HG03139 (cell line): ENCODE results near the gene MALRD1.

Experiments
- ATAC-seq: cut with Tn5 transposase; IDR thresholded peaks from one replicate; pipeline ENCODE4 v1.9.1; 2021; ENCODE audit not compliant: unreplicated experiment

MALRD1 gene

DNA sequence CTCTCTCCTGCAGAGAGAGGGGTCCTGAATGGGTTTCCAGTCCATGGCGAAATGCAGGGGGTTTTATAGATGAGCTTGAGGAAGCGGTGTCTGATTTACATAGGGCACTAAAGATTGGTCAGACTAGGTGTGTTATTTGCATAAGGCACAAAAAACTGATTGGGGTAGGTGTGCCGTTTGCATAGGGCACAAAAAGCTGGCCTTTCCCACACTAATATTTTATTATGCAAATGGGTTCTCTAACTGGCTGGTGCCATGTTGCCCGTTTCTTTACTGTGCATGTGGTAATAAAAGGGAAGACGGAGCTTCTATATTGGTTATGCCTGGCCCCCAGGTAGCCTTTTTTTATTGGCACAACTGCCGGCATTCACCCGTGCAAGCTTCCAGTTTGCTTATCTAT, 50.2 kb downstream of the MALRD1 start:
- no peak for ATAC-seq

DNA sequence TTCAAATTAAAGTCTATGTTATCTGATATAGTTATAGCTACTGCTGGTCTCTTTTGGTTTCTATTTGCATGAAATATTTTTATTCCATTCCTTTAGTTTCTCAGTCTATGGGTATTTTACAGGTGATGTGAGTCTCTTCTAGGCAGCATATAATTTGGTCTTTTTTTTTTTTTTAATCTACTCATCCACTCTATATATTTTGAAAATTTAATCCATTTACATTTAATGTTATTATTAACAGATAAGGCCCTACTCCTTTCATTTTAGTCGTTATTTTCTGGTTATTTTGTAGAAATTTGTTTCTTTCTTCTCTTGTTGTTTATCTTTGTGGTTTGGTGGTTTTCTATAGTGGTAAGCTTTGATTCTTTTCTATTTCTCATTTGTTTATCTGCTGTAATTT, 58.8 kb downstream of the MALRD1 start:
- ATAC-seq: no peak

DNA sequence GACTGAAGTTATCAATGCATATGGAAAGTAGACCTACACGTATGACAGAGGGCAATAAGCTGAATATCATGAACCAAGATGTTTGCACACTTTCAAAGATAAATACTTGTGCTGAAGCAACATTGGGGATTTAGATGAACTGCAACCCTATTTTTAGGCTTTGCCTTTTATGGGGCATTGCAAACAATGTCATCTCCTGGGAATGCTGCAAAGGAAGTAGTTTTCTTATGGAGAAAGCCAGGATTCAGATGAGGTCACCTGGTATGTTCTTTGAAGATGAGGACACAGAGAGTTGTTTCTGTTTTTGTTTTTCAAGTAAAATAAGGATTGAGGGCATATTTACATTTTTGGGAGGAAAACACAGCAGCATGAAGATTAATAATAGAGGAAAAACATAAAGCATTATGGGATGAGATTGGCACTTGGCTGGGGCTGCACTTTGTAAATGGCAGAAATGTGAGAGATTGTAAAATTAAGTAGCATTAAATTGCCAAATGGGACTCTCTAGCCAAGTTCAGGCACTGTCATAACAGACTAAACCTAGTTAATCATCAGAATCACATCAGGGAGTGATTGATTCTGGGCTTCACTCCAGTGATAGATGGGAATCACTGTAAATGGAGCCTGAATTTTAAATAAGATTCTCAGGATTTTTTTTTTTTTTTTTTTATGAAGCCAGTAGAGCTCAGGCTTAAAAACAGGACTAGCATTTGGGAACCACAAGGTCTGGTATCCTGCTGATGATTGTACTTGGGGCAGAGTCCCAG, 63.1 kb downstream of the MALRD1 start:
- ATAC-seq: no peak

DNA sequence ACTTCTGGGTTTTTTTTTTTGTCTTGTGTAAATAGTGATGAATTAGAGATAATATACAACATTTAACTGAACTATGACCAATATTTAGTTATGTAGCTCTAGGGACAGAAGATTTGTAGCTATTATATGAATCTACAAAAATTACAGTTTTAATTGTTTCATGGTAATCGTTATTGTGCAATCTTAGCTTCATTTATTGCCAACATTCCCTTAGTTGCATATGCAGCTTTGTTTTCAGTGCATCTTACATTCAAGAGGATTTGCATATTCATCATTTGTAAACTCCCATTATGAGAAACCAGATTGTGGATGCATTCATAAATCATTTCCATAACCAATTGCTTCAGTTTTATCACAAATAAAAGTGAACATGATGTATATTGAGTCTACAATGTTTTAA, 68.8 kb downstream of the MALRD1 start:
- no peak for ATAC-seq

DNA sequence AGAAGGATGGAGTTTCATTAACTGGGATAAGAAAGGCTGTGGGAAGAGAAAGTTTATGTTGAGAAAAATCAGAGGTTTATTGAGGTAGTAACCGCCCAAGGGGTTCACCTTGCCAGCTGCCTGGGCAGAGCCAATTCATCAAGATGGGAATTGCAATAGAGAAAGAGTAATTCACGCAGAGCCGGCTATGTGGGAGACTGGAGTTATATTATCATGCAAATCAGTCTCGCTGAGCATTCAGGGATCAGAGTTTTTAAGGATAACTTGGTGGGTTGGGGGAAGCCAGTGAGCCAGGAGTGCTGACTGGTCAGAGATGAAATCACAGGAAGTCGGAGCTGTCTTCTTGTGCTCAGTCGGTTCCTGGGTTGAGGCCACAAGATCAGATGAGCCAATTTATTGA, 70.6 kb downstream of the MALRD1 start:
- no peak for ATAC-seq

DNA sequence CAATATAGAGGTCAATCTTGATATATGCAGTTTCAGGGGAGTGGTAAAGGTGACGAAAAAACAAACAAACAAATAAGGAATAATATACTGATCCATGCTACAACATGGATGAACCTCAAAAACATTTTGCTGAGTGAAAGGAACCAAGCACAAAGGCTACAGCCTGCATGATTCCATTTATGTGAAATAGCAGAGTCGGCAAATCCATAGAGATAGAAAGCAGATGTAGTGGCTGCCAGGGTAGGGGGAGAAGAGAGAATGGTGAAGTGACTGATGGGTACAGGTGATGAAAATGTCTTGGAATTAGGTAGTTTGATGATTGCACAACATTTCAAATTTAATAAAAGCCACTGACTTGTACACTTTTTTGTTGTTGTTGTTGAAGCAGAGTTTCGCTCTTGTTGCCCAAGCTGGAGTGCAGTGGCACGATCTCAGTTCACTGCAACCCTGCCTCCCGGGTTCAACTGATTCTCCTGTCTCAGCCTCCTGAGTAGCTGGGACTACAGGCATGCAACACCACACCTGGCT, 71.8 kb downstream of the MALRD1 start:
- no peak for ATAC-seq

DNA sequence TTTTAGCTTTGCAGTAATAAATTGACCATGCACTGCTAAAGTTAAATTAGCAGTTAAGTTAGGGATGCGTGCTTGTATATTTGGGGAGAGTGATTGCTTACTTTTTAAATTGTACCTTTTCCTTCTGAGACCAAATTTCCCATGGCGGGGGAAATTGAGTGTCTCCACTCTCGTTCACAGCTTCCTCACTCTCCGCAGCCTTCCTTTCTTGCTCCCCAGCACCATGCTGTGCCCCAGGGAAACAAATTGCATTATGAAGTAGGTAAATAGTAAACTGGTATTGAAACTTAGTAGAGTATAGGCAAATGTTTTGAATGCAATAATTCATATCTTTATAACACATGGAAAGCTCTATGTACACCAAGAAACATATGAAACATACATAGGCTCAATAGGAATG, 85.4 kb downstream of the MALRD1 start:
- ATAC-seq: no peak

DNA sequence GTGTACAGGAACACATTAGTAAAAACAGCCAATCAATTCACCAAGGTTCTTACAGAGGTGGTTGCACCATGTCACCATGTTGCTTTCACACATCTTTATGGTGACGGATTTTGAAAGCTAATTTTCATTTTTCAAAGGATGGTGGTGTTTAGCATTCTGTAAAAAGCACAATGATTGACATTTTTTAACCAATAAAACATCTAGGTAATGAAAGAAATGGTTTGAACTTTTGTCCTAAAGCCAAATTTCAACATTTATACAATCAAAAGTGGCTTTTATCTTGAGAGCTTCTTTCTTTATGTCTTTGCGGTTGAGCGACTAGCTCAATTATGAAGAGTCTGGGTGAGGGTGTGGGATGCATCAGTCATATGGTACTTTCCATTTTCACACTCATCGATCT, 94.4 kb downstream of the MALRD1 start:
- ATAC-seq: no peak

DNA sequence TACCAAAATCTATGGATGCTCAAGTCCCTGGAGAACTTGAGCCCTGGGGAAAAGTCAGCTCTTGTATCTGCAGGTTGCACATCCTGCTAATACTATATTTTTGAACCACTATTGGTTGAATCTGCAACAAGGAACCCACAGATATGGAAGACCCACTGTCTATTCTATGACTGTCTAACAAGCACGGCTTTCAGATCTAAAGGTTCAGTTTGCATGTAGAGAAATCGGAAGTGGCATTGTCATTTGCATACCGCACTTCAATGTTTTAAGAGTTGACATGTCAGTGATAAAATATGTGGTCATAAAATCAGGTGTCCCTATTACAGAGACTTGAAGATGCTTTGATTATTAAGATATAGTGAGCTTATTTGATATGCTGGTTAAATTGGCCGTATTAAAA, 95.6 kb downstream of the MALRD1 start:
- no peak for ATAC-seq

DNA sequence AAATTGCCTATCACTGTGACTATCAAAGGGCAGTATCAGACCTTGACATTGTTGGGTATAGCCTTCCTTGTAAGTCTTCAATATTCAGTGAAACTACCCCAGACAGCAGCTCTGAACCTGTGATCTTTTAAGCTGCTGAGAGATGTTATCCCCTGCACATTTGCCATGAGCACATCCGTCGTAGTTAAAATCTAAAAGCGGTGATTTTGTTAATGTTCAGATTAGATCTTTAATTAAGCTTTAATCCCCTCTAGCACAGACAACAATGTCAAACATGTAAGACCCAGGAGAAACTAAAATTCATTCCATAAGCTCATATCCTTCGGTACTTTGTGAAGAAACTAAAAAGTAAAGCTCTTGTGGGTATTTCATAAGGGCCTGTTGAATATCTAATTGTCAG, 105.8 kb downstream of the MALRD1 start:
- ATAC-seq: no peak

DNA sequence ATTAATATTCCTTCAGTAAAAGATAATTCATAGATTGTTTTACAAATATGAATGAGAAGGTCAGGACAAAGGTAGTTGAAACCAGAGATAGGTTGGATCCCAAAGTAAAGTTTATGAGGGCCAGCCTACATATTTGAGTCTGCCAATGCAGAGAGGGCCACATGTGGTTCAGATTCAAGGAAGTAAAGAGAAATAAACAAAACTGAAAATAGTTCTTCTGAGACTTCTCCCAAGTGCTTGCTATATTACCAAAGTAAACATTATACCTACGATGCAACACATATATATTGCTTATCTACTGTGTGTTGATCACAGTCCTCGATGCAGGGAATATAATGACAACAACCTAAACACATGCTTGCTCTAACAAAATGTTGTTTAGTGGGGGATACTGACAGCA, 109.8 kb downstream of the MALRD1 start:
- no peak for ATAC-seq

DNA sequence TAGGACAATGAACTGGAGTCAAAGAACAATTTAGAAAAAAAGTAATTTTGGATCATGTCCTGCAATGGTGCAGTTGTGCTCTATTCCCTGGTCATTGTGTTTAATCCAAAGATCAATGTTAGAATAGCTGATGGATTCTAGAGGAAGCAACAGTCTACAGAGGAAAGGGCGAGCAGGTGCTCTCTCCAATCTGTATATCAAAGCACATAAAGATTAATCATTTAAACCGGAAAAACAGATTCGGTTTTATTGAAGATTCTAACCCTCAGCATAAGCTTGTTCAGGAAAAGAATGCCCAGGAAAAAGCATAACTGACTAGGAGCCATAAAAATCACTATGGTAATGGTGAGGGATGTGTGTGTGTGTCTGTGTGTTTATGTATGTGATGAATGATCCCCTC, 110.3 kb downstream of the MALRD1 start:
- ATAC-seq: no peak

DNA sequence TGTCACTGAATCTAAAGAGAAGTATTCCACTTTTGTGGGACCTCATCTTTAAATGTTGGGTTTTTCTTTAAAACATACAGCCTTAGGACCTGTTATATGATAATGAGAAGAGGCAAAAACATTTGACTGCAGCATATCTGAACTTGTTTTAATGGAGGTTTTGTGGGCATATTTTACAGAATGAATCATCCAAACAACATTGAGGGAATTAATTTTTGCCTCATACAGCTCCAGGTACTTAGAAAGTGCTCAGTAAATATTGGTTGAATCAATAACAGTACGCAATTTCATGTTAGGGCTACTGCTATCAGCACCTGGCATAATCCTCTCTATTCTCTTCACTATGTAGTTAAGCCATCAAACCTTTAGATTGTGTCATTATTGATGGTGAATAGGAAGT, 115.9 kb downstream of the MALRD1 start:
- no peak for ATAC-seq

DNA sequence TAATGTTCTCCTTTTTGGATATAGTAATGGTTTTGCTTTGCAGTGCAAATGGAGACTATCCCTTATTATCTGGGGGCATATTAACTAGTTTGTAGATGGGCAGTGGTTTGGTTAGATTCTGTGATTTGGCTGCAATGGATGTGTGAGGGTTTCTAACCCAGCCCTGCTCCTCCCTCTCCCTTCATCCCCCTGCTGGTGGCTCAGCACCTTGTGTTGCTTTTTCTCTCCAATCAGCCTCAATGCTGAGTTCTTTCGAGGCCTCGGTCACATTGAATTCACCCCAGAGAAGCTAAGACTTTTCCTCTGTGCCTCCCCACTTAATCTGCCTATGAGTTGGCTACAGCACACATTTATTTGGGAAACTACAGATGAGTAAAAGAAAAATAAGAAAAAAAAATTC, 120.0 kb downstream of the MALRD1 start:
- ATAC-seq: no peak

DNA sequence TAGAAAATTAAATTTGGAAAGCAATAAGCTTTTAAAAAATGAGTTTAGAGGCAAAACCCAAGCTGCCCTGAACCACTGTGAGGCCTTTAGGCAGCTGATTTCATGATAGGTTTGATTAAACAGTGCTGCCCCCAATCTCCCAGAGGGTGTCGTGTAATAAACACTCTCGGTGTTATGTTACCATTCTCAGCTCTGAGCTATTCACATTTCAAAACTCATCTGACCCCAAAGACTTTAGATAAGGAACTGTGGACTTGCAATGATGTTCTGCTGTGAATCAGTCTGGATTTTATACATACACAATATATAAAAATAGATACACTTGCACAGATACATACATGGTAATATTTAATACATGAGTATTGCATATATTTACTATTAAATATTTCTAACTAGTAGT, 120.4 kb downstream of the MALRD1 start:
- ATAC-seq: no peak

DNA sequence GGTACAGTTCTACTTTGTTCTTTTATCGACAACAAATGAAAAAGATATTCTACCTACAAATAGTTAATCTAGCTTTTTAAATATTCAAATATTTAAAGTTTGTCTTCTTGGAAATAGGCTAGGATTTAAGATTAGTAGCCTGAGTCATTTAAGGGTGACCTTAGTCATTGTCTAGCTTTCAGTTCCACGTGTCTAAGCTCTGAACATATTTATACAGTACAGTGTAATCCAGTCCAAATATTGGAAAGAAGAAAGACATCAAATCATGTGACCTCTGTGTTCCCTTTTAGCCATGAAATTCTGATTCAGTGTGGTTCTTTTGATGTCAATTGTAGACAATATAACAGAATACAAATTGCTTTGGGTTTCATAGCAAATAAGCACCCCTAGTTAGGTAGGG, 121.1 kb downstream of the MALRD1 start:
- no peak for ATAC-seq

DNA sequence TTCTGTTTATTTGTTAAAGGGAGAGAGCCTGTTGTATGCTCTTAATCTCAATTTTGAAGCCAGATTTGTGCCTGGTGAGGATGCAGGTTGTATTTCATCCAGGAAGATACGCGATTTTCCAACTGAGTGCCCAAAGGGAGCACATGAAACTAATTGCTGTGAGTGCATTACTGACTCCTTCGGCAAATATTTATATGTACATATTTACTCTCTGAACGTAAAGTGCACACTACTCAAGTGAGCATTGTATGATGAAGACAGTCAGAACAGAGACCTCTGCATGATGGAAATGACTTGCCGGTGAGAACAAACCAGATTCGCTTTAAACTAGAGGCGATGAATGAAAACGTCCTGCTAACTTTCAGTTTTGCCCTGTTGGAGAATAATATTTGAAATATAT, 130.1 kb downstream of the MALRD1 start:
- no peak for ATAC-seq

DNA sequence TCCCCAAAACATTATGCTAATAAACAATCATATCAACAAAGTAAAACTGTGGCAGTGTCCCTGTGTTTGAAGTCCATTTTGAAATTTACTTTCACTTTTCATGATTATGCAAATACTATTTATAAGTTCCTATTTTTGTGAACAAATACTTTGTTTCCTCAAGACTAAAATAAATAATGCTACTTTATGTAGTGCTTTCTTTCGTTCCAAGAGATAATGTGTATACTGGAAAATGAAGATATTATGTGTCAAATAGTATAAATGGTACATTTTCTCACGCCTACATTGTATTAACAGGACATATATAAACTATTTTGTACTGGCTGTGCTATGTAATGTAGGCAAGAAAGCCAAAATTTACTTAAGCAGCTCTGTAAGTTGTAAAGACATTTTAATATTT, 136.3 kb downstream of the MALRD1 start:
- no peak for ATAC-seq

DNA sequence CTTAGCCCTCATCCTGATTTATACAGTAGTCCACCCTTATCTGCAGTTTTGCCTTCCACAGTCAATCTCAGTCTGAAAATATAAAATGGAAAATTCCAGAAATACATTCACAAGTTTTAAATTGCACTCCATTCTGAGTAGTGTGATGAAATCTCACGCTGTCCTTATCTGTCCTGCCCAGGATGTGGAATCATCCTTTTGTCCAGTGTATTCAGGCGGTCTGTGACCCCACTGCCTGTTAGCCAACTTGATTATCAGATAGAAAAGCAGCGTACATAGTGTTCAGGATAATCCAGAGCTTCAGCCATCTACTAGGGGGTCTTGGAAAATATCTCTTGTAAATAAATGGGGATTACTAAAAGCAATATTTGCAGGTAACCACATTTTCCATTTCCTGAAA, 146.3 kb downstream of the MALRD1 start:
- no peak for ATAC-seq

DNA sequence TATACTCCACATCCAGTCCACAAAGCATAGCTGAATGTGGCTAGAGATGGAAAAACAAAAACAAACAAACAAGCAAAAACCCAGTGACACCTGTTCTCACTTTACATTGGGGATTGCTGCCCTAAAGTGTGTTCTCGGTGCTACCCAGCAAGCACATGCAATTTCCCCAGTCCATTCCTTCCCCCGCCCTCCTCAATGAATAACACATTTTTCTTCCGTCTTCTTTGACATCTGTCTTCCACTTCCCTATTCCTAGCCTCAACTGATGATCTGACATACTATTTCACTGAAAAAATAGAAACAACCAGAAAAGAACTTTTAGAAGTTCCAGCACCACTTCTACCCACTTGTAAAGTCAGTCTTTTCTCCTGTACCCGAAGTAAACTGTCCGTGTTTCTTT, 147.1 kb downstream of the MALRD1 start:
- ATAC-seq: no peak

DNA sequence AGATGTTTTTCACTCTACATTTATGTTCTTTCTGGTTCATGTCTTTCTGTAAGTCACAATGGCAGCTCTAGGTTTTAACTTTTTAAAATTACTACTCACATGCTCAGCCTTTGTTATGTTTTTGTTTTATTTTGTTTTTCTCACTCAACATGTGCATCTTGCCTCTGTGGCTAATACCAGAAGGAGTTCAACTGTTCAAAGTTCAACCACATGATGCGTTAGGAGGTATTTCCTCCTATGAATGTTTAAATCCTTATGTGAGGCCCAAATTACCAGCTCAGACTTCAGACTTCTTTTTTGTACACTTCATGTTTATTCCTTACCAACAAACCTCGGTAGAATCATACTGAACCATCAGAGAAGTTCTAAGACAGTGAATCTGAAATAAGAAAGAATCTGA, 151.6 kb downstream of the MALRD1 start:
- no peak for ATAC-seq

DNA sequence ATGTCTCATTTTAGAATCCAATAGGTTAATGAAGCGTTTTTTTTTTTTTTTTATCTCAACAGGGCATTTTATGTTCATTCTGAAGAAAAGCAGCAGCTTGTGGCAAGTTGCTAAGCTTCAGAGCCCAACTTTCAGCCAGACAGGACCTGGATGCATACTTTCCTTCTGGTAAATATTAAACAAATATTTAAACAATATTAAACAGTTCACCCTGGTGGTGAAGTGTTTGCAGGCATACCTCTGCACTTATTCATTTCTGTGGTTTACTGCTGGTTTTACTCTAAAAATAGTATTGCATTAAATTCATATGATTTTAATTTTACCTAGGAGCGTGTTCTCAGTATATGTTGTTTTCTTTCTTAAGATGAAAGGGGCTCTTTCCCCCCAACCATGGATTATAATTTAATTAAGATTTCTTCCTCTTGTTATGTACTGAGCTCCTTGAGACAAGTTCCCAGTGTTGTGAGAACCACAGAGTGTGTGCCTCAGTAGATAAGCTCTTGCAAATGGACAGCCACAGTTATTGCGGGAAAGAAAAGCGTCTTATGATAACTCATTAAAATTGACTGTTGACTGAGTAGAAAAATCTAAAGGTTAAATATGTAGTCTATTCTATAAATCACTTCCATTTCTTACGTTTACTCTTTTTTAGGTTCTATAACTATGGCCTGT, 155.8 kb downstream of the MALRD1 start:
- ATAC-seq: no peak

DNA sequence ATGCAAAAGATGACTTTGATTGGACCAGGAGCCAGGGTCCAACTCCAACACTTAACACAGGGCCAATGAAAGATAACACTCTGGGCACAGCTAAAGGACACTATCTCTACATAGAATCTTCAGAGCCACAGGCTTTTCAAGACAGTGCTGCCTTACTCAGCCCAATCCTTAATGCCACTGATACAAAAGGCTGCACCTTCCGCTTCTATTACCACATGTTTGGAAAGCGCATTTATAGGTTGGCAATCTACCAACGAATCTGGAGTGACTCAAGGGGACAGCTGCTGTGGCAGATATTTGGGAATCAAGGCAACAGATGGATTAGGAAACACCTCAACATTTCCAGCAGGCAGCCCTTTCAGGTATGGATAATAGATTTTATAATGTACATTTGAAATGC, 160.7 kb downstream of the MALRD1 start:
- ATAC-seq: no peak
